ENCODE measurements around the gene PAX3.

The PAX3 gene

GRCh38 chr2:222160125-222160524 is 138.7 kb downstream of the PAX3 start:
- TF ChIP-seq FOXP2 (optimal IDR thresholded peaks at IDR 0.05; ENCODE audit: borderline replicate concordance, extremely low read depth, extremely low read length, insufficient read depth), result no peak
- TF ChIP-seq TAF1 (IDR thresholded peaks at IDR 0.05; ENCODE audit: borderline replicate concordance, insufficient read depth, low read length), result no peak

GRCh38 chr2:222159221-222159620 is 139.6 kb downstream of the PAX3 start:
- TF ChIP-seq POLR2AphosphoS5 (IDR thresholded peaks at IDR 0.05; ENCODE audit: low read depth, low read length) (no peak), SIN3A (IDR thresholded peaks at IDR 0.05; ENCODE audit: borderline replicate concordance, insufficient read depth, low read length) (no peak), TAF1 (IDR thresholded peaks at IDR 0.05; ENCODE audit: borderline replicate concordance, insufficient read depth, low read length) (no peak), FOXP2 (optimal IDR thresholded peaks at IDR 0.05; ENCODE audit: borderline replicate concordance, extremely low read depth, extremely low read length, insufficient read depth) (no peak)
- TF ChIP-seq, protein P1, sequence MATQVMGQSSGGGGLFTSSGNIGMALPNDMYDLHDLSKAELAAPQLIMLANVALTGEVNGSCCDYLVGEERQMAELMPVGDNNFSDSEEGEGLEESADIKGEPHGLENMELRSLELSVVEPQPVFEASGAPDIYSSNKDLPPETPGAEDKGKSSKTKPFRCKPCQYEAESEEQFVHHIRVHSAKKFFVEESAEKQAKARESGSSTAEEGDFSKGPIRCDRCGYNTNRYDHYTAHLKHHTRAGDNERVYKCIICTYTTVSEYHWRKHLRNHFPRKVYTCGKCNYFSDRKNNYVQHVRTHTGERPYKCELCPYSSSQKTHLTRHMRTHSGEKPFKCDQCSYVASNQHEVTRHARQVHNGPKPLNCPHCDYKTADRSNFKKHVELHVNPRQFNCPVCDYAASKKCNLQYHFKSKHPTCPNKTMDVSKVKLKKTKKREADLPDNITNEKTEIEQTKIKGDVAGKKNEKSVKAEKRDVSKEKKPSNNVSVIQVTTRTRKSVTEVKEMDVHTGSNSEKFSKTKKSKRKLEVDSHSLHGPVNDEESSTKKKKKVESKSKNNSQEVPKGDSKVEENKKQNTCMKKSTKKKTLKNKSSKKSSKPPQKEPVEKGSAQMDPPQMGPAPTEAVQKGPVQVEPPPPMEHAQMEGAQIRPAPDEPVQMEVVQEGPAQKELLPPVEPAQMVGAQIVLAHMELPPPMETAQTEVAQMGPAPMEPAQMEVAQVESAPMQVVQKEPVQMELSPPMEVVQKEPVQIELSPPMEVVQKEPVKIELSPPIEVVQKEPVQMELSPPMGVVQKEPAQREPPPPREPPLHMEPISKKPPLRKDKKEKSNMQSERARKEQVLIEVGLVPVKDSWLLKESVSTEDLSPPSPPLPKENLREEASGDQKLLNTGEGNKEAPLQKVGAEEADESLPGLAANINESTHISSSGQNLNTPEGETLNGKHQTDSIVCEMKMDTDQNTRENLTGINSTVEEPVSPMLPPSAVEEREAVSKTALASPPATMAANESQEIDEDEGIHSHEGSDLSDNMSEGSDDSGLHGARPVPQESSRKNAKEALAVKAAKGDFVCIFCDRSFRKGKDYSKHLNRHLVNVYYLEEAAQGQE (IDR thresholded peaks at IDR 0.05; ENCODE audit: insufficient read depth in 1 of 2, low read depth in 2 of 2, low read length in 2 of 2), result no peak
